GM23338 (cell line): ENCODE measurements around the gene C8A. TPM values are rescaled to one million over a fixed set of nuclear protein-coding genes. Genes with fewer than 3 reads are reported as not detected.

Experiments used
- EZH2 ChIP-seq: fragments of 200-600 bp; sonication (generic); IDR thresholded peaks from one replicate; pipeline ENCODE4 v1.8.0; 2017; ENCODE audit warnings: antibody characterized with exemption, mild to moderate bottlenecking, low read depth; ENCODE audit not compliant: unreplicated experiment
- EZH2phosphoT487 ChIP-seq: fragments of 200-600 bp; sonication (generic); IDR thresholded peaks from one replicate; pipeline ENCODE4 v1.8.1; 2018; ENCODE audit warnings: antibody characterized with exemption; ENCODE audit not compliant: unreplicated experiment
- JUNB ChIP-seq: IDR thresholded peaks from one replicate; pipeline ENCODE4 v1.6.1; 2016; ENCODE audit warnings: antibody characterized with exemption; ENCODE audit not compliant: unreplicated experiment
- NANOG ChIP-seq: IDR thresholded peaks from 2 replicates; pipeline ENCODE4 v1.6.1; 2016; ENCODE audit warnings: antibody characterized with exemption, borderline replicate concordance
- REST ChIP-seq: IDR thresholded peaks from one replicate; pipeline ENCODE4 v1.6.1; 2018; ENCODE audit warnings: antibody characterized with exemption; ENCODE audit not compliant: unreplicated experiment
- STAT1 ChIP-seq: IDR thresholded peaks from one replicate; pipeline ENCODE4 v1.6.1; 2016; ENCODE audit warnings: antibody characterized with exemption; ENCODE audit not compliant: unreplicated experiment
- ZNF114 ChIP-seq: fragments of 250-450 bp; sonication (Bioruptor Pico); IDR thresholded peaks from 2 replicates; pipeline ENCODE4 v1.5.0; 2020; ENCODE audit warnings: mild to moderate bottlenecking, moderate library complexity
- ZNF462 ChIP-seq: fragments of 250-450 bp; sonication (Bioruptor Pico); IDR thresholded peaks from 2 replicates; pipeline ENCODE4 v1.5.0; 2020; ENCODE audit warnings: mild to moderate bottlenecking, moderate library complexity
- polyA plus RNA-seq: library from polyadenylated mRNA; unstranded; fragments of >200 nt; fragmentation: Nextera tagmentation; extraction: Ambion mirVana; gene quantifications from 2 replicates; pipeline ENCODE4 v1.2.1, GENCODE V29; 2016
- total RNA-seq: library from RNA; depleted of rRNA; stranded (reverse); fragments of >200 nt; shearing (Covaris generic); gene quantifications from 2 replicates; pipeline ENCODE4 v1.2.3, GENCODE V29; 2014
- TF ChIP-seq, protein P1 (sequence below), 2 experiments: fragments of 200-600 bp in 1 of 2; sonication (generic) in 1 of 2; conservative IDR thresholded peaks; 2 replicates each; pipeline versions ENCODE4 v1.5.1 to v1.6.1; 2016 to 2017; ENCODE audit warnings: antibody characterized with exemption in 2 of 2, low read depth in 2 of 2, mild to moderate bottlenecking in 2 of 2, moderate library complexity in 1 of 2

The C8A gene
- total and polyA plus RNA-seq, 2 experiments from 2014 or later = not detected

DNA sequence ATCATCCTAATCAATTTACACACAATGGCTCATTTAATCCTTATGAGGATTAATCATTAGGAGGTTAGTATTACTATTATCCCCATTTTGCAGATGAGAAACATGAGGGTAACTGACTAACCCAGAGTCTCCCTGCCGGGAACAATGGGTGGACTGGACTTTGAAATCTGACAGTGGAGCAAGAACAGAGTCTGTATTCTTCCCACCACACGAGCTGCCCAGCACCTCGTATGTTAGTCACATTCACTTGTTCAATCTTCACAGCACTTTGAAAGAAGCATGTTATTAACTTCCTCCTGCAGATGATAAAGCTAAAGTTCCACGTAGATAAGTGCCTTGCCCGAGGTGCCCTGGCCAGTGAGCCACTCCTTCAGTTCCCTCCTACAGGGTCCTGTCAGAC lies 98.8 kb downstream of the C8A start (continued):
- no peak for TF ChIP-seq ZNF462 (CRISPR knock-in tag)
- no peak for TF ChIP-seq REST
- TF ChIP-seq NANOG = no peak
- TF ChIP-seq EZH2 = no peak
- no peak for TF ChIP-seq EZH2phosphoT487
- no peak for TF ChIP-seq ZNF114
- no peak for TF ChIP-seq STAT1
- no peak for TF ChIP-seq JUNB
- TF ChIP-seq, protein P1, sequence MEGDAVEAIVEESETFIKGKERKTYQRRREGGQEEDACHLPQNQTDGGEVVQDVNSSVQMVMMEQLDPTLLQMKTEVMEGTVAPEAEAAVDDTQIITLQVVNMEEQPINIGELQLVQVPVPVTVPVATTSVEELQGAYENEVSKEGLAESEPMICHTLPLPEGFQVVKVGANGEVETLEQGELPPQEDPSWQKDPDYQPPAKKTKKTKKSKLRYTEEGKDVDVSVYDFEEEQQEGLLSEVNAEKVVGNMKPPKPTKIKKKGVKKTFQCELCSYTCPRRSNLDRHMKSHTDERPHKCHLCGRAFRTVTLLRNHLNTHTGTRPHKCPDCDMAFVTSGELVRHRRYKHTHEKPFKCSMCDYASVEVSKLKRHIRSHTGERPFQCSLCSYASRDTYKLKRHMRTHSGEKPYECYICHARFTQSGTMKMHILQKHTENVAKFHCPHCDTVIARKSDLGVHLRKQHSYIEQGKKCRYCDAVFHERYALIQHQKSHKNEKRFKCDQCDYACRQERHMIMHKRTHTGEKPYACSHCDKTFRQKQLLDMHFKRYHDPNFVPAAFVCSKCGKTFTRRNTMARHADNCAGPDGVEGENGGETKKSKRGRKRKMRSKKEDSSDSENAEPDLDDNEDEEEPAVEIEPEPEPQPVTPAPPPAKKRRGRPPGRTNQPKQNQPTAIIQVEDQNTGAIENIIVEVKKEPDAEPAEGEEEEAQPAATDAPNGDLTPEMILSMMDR (conservative IDR thresholded peaks at IDR 0.05; ENCODE audit: low read depth in 2 of 2) = no peak
